Measurements from ENCODE around the gene SBSN.

- TF ChIP-seq SUZ12 (IDR thresholded peaks at IDR 0.05): no peak
- TF ChIP-seq PKNOX1 (IDR thresholded peaks at IDR 0.05): no peak
- no peak for TF ChIP-seq FOXK2 (IDR thresholded peaks at IDR 0.05)
- no peak for TF ChIP-seq TARDBP (IDR thresholded peaks at IDR 0.05)
- no peak for TF ChIP-seq FOXM1 (IDR thresholded peaks at IDR 0.05; ENCODE audit: borderline replicate concordance)
- TF ChIP-seq NFRKB (IDR thresholded peaks at IDR 0.05): no peak
- no peak for TF ChIP-seq SP1 (IDR thresholded peaks at IDR 0.05)
- no peak for TF ChIP-seq ZNF384 (IDR thresholded peaks at IDR 0.05)
- no peak for TF ChIP-seq HDGF (IDR thresholded peaks at IDR 0.05; ENCODE audit: borderline replicate concordance)
- TF ChIP-seq CTBP1 (IDR thresholded peaks at IDR 0.05; ENCODE audit: borderline replicate concordance): no peak
- TF ChIP-seq ARNT (IDR thresholded peaks at IDR 0.05): no peak
- no peak for TF ChIP-seq BHLHE40 (IDR thresholded peaks at IDR 0.05; ENCODE audit: borderline replicate concordance)
Observed at GRCh38 chr19:35563207-35563829, 35.2 kb upstream of the SBSN start, which contains the start of gene ATP4A.

Measured in HEK293T (cell line).